Measurements from ENCODE around the gene MYO19. TPM values are rescaled to one million over a fixed set of nuclear protein-coding genes. Genes with fewer than 3 reads are reported as not detected.

The MYO19 gene
- total RNA-seq, 5 donors from 2014 or later (not counting 1 experiment from before 2014, with no cell fraction given) = 73.1 to 80.8 (median 79.4) TPM

- Mint-ChIP-seq H3K27me3 (peaks cover 21 to 27% of the 10 kb centered on the region in 2 donors), H3K4me3 (peak overlapping the region; percentile 61 to 78 (median 62)), H3K9me3 (no peaks in the 10 kb centered on the region), H3K4me1 (peaks cover 28 to 42% (median 31%) of the 10 kb centered on the region in 3 donors), H3K36me3 (peaks cover 2% of the 10 kb centered on the region), H3K27ac (no peak overlapping the region)
- ATAC-seq (replicated peaks in 1 of 4) (peak; percentile 57 to 67 (median 65)), DNase-seq (peak; percentile 14 to 87 (median 62))
- Histone ChIP-seq H3K36me3 (ENCODE audit: control insufficient read depth in 2 of 2, extremely low read depth in 1 of 2, insufficient read depth in 1 of 2, low read length in 1 of 2) (no peaks in the 10 kb centered on the region), H3K4me1 (ENCODE audit: control insufficient read depth in 1 of 2, extremely low read depth in 1 of 2, insufficient read depth in 2 of 2, low read length in 2 of 2) (peaks cover 16 to 30% of the 10 kb centered on the region in 2 experiments), H3K27ac (ENCODE audit: low read length) (no peak overlapping the region), H3K9me3 (no peaks in the 10 kb centered on the region), H3K27me3 (replicated peaks in 1 of 2; ENCODE audit: control insufficient read depth in 2 of 2, extremely low read depth in 1 of 2, insufficient read depth in 2 of 2, low read length in 1 of 2) (peaks cover 6 to 30% of the 10 kb centered on the region in 2 experiments), H3K4me3 (ENCODE audit: control insufficient read depth in 1 of 2, extremely low read depth in 1 of 2, low read length in 1 of 2) (peak overlapping the region; percentile 47 to 66)
- WGBS (ENCODE audit: insufficient coverage) = 10% methylated on average over 78 of the region's 79 CpGs
- ChIA-PET CTCF (interaction anchor here in 1 of 2 donors (1.0 kb wide), 1 partner anchor 513 kb away, joined by 3 read pairs; no protein-coding TSS in a partner anchor), POLR2A (no interaction called here)
Observed at GRCh38 chr17:36482611-36483504, 51.8 kb downstream of the MYO19 start.

- POLR2A ChIA-PET = no interaction called here
- H3K4me1 Mint-ChIP-seq = peaks cover 21 to 37% (median 22%) of the 10 kb centered on the region in 3 donors
- WGBS (ENCODE audit: insufficient coverage) = 75% methylated on average over 6 of the region's 7 CpGs
- Histone ChIP-seq H3K27me3 (replicated peaks in 1 of 2; ENCODE audit: control insufficient read depth in 2 of 2, extremely low read depth in 1 of 2, insufficient read depth in 2 of 2, low read length in 1 of 2) (peaks cover 6 to 30% of the 10 kb centered on the region in 2 experiments), H3K27ac (ENCODE audit: low read length) (no peak overlapping the region), H3K4me3 (ENCODE audit: control insufficient read depth in 1 of 2, extremely low read depth in 1 of 2, low read length in 1 of 2) (no peak overlapping the region), H3K36me3 (ENCODE audit: control insufficient read depth in 2 of 2, extremely low read depth in 1 of 2, insufficient read depth in 1 of 2, low read length in 1 of 2) (no peaks in the 10 kb centered on the region), H3K4me1 (ENCODE audit: control insufficient read depth in 1 of 2, extremely low read depth in 1 of 2, insufficient read depth in 2 of 2, low read length in 2 of 2) (peaks cover 10 to 22% of the 10 kb centered on the region in 2 experiments), H3K9me3 (no peaks in the 10 kb centered on the region)
- peaks cover 2% of the 10 kb centered on the region for H3K36me3 Mint-ChIP-seq
- peak in 1 of 35 experiments; percentile 11 for DNase-seq
- no peak overlapping the region for H3K27ac Mint-ChIP-seq
- CTCF ChIA-PET = interaction anchor here in 1 of 2 donors (0.5 kb wide), 1 partner anchor 63 kb away, joined by 3 read pairs; the partner anchor contains the start of gene GGNBP2
- peaks cover 27 to 35% of the 10 kb centered on the region in 2 donors for H3K27me3 Mint-ChIP-seq
- ATAC-seq (replicated peaks in 1 of 4) = no peak
- no peaks in the 10 kb centered on the region for H3K9me3 Mint-ChIP-seq
- H3K4me3 Mint-ChIP-seq = peak overlapping the region; percentile 61 to 78 (median 62)
Observed at GRCh38 chr17:36481829-36482228, 52.8 kb downstream of the MYO19 start.

GRCh38 chr17:36475346-36475970 lies 59.2 kb downstream of the MYO19 start:
- no peaks in the 10 kb centered on the region for H3K4me1 Mint-ChIP-seq
- CTCF ChIA-PET = interaction anchor here in 1 of 2 donors (0.6 kb wide), 1 partner anchor 232 kb away, joined by 4 read pairs; no protein-coding TSS in a partner anchor

GRCh38 chr17:36474571-36474970 lies 60.1 kb downstream of the MYO19 start:
- ATAC-seq (replicated peaks in 1 of 4) = no peak
- no peaks in the 10 kb centered on the region for H3K9me3 ChIP-seq
- Mint-ChIP-seq H3K9me3 (no peaks in the 10 kb centered on the region), H3K27ac (no peak overlapping the region), H3K4me1 (no peaks in the 10 kb centered on the region), H3K27me3 (peaks cover 22 to 36% of the 10 kb centered on the region in 2 donors), H3K4me3 (no peak overlapping the region), H3K36me3 (no peaks in the 10 kb centered on the region)
- peaks cover 0 to 21% of the 10 kb centered on the region in 2 experiments for H3K27me3 ChIP-seq (replicated peaks in 1 of 2; ENCODE audit: control insufficient read depth in 2 of 2, extremely low read depth in 1 of 2, insufficient read depth in 2 of 2, low read length in 1 of 2)
- no peak overlapping the region for H3K27ac ChIP-seq (ENCODE audit: low read length)
- CTCF ChIA-PET = no interaction called here
- H3K36me3 ChIP-seq (ENCODE audit: control insufficient read depth in 2 of 2, extremely low read depth in 1 of 2, insufficient read depth in 1 of 2, low read length in 1 of 2) = no peaks in the 10 kb centered on the region
- no peaks in the 10 kb centered on the region for H3K4me1 ChIP-seq (ENCODE audit: control insufficient read depth in 1 of 2, extremely low read depth in 1 of 2, insufficient read depth in 2 of 2, low read length in 2 of 2)
- WGBS (ENCODE audit: insufficient coverage) = 48% methylated on average over 3 of the region's 7 CpGs
- H3K4me3 ChIP-seq (ENCODE audit: control insufficient read depth in 1 of 2, extremely low read depth in 1 of 2, low read length in 1 of 2) = no peak overlapping the region
- no peak for DNase-seq
- POLR2A ChIA-PET = no interaction called here

More at GRCh38 chr17:36475346-36475970, 59.2 kb downstream of the MYO19 start:
- no peak overlapping the region for H3K27ac ChIP-seq (ENCODE audit: low read length)
- Mint-ChIP-seq H3K27me3 (peaks cover 27 to 33% of the 10 kb centered on the region in 2 donors), H3K9me3 (no peaks in the 10 kb centered on the region), H3K4me3 (no peak overlapping the region), H3K36me3 (no peaks in the 10 kb centered on the region), H3K27ac (no peak overlapping the region)
- H3K36me3 ChIP-seq (ENCODE audit: control insufficient read depth in 2 of 2, extremely low read depth in 1 of 2, insufficient read depth in 1 of 2, low read length in 1 of 2) = no peaks in the 10 kb centered on the region
- POLR2A ChIA-PET = no interaction called here
- ATAC-seq (replicated peaks in 1 of 4) = no peak
- no peak for DNase-seq
- H3K27me3 ChIP-seq (replicated peaks in 1 of 2; ENCODE audit: control insufficient read depth in 2 of 2, extremely low read depth in 1 of 2, insufficient read depth in 2 of 2, low read length in 1 of 2) = peaks cover 0 to 17% of the 10 kb centered on the region in 2 experiments
- H3K4me3 ChIP-seq (ENCODE audit: control insufficient read depth in 1 of 2, extremely low read depth in 1 of 2, low read length in 1 of 2) = no peak overlapping the region
- WGBS (ENCODE audit: insufficient coverage) = 83% methylated on average over 2 of the region's 4 CpGs
- no peaks in the 10 kb centered on the region for H3K4me1 ChIP-seq (ENCODE audit: control insufficient read depth in 1 of 2, extremely low read depth in 1 of 2, insufficient read depth in 2 of 2, low read length in 2 of 2)
- no peaks in the 10 kb centered on the region for H3K9me3 ChIP-seq

- Histone ChIP-seq H3K36me3 (ENCODE audit: control insufficient read depth in 2 of 2, extremely low read depth in 1 of 2, insufficient read depth in 1 of 2, low read length in 1 of 2) (no peaks in the 10 kb centered on the region), H3K4me3 (ENCODE audit: control insufficient read depth in 1 of 2, extremely low read depth in 1 of 2, low read length in 1 of 2) (no peak overlapping the region), H3K27ac (ENCODE audit: low read length) (no peak overlapping the region), H3K27me3 (replicated peaks in 1 of 2; ENCODE audit: control insufficient read depth in 2 of 2, extremely low read depth in 1 of 2, insufficient read depth in 2 of 2, low read length in 1 of 2) (peaks cover 0 to 39% of the 10 kb centered on the region in 2 experiments), H3K4me1 (ENCODE audit: control insufficient read depth in 1 of 2, extremely low read depth in 1 of 2, insufficient read depth in 2 of 2, low read length in 2 of 2) (no peaks in the 10 kb centered on the region), H3K9me3 (no peaks in the 10 kb centered on the region)
- Mint-ChIP-seq H3K4me3 (no peak overlapping the region), H3K36me3 (no peaks in the 10 kb centered on the region), H3K4me1 (no peaks in the 10 kb centered on the region), H3K27me3 (peaks cover 18 to 52% of the 10 kb centered on the region in 2 donors), H3K27ac (no peak overlapping the region), H3K9me3 (no peaks in the 10 kb centered on the region)
- DNase-seq (no peak), ATAC-seq (replicated peaks in 1 of 4) (no peak)
- CTCF ChIA-PET = no interaction called here
- POLR2A ChIA-PET = no interaction called here
Observed at GRCh38 chr17:36470499-36470898, 64.2 kb downstream of the MYO19 start.

- ChIA-PET CTCF (no interaction called here), POLR2A (no interaction called here)
- Histone ChIP-seq H3K27ac (ENCODE audit: low read length) (no peak overlapping the region), H3K4me1 (ENCODE audit: control insufficient read depth in 1 of 2, extremely low read depth in 1 of 2, insufficient read depth in 2 of 2, low read length in 2 of 2) (no peaks in the 10 kb centered on the region), H3K4me3 (ENCODE audit: control insufficient read depth in 1 of 2, extremely low read depth in 1 of 2, low read length in 1 of 2) (no peak overlapping the region), H3K27me3 (replicated peaks in 1 of 2; ENCODE audit: control insufficient read depth in 2 of 2, extremely low read depth in 1 of 2, insufficient read depth in 2 of 2, low read length in 1 of 2) (peaks cover 0 to 45% of the 10 kb centered on the region in 2 experiments), H3K36me3 (ENCODE audit: control insufficient read depth in 2 of 2, extremely low read depth in 1 of 2, insufficient read depth in 1 of 2, low read length in 1 of 2) (no peaks in the 10 kb centered on the region), H3K9me3 (no peaks in the 10 kb centered on the region)
- WGBS (ENCODE audit: insufficient coverage) = 90% methylated on average over 2 of the region's 7 CpGs
- no peaks in the 10 kb centered on the region for H3K9me3 Mint-ChIP-seq
- H3K27ac Mint-ChIP-seq = no peak overlapping the region
- no peaks in the 10 kb centered on the region for H3K36me3 Mint-ChIP-seq
- no peak for ATAC-seq (replicated peaks in 1 of 4)
- H3K27me3 Mint-ChIP-seq = peaks cover 24 to 55% of the 10 kb centered on the region in 2 donors
- no peaks in the 10 kb centered on the region for H3K4me1 Mint-ChIP-seq
- H3K4me3 Mint-ChIP-seq = no peak overlapping the region
- no peak for DNase-seq
Observed at GRCh38 chr17:36469733-36470132, 64.9 kb downstream of the MYO19 start.
